B cell (primary cell): Measurements from ENCODE around the gene TLL2. TPM values are rescaled to one million over a fixed set of nuclear protein-coding genes. Genes with fewer than 3 reads are reported as not detected.

ENCODE experiments used
- ATAC-seq: fragments of 200-7000 bp; cut with Tn5 transposase; one replicate; pipeline ENCODE4 v1.10.0; 2021; ENCODE audit warnings: low read depth, mild to moderate bottlenecking, moderate number of reproducible peaks, moderate library complexity
- CTCF ChIA-PET: fragments of 350-600 bp; sonication (Branson Sonifier 250); formaldehyde crosslinking; loops from one replicate; lab custom pipeline; 2021; ENCODE audit warnings: antibody characterized with exemption, inconsistent platforms; lab: Charles Lee
- POLR2A ChIA-PET: fragments of 350-600 bp; sonication (Branson Sonifier 250); formaldehyde crosslinking; loops from one replicate; lab custom pipeline; 2021; ENCODE audit warnings: antibody characterized with exemption; lab: Charles Lee
- DNase-seq: peaks from one replicate; pipeline ENCODE4 v3.0.0; 2013
- H2AFZ ChIP-seq: 2 replicates; pipeline ENCODE4 v1.6.1; 2012; ENCODE audit warnings: mild to moderate bottlenecking, low read depth, low read length; ENCODE audit not compliant: insufficient read depth, poor library complexity, severe bottlenecking
- H3K27ac ChIP-seq, 2 donors: 1 replicate in 1 of 2; 2 replicates in 1 of 2; pipeline ENCODE4 v1.5.1; 2012 to 2013; ENCODE audit warnings: low read length in 2 of 2, mild to moderate bottlenecking in 2 of 2, moderate library complexity in 1 of 2
- H3K27me3 ChIP-seq, 4 experiments: fragments of 200-600 bp in 1 of 4; sonication (generic) in 1 of 4; replicated peaks in 1 of 4; 1 replicate in 2 of 4; 2 replicates in 2 of 4; pipeline versions ENCODE4 v1.6.1 to v1.7.0; 2013 to 2016; ENCODE audit warnings: low read length in 3 of 4, mild to moderate bottlenecking in 2 of 4, mixed read lengths in 1 of 4, moderate library complexity in 1 of 4; ENCODE audit not compliant: insufficient read depth in 4 of 4, control insufficient read depth in 3 of 4; ENCODE audit errors: control extremely low read depth in 1 of 4
- H3K36me3 ChIP-seq, 2 experiments: replicated peaks in 1 of 2; 1 replicate in 1 of 2; 2 replicates in 1 of 2; pipeline versions ENCODE4 v1.6.1 to v1.7.1; 2013; ENCODE audit warnings: low read length in 1 of 2; ENCODE audit not compliant: insufficient read depth in 2 of 2, control insufficient read depth in 1 of 2; ENCODE audit errors: control extremely low read depth in 1 of 2, extremely low read depth in 1 of 2
- H3K4me1 ChIP-seq, 2 donors: fragments of 200-600 bp in 1 of 2; sonication (generic) in 1 of 2; 1 replicate in 1 of 2; 2 replicates in 1 of 2; pipeline versions ENCODE4 v1.5.1 to v1.6.1; 2013 to 2017; ENCODE audit warnings: low read length in 2 of 2; ENCODE audit not compliant: control insufficient read depth in 2 of 2, insufficient read depth in 2 of 2
- H3K4me2 ChIP-seq: replicated peaks from 2 replicates; pipeline ENCODE3; 2012; ENCODE audit warnings: mild to moderate bottlenecking, low read depth, low read length; ENCODE audit not compliant: poor library complexity, severe bottlenecking
- H3K4me3 ChIP-seq, 5 experiments: fragments of 200-600 bp in 1 of 5; sonication (generic) in 1 of 5; 1 replicate in 3 of 5; 2 replicates in 2 of 5; pipeline versions ENCODE4 v1.5.1 to v1.7.0; 2011 to 2016; ENCODE audit warnings: low read length in 4 of 5, mild to moderate bottlenecking in 4 of 5, low read depth in 2 of 5, control low read depth in 1 of 5, moderate library complexity in 1 of 5; ENCODE audit not compliant: insufficient read depth in 1 of 5; ENCODE audit errors: control extremely low read depth in 1 of 5, extremely low read depth in 1 of 5
- H3K79me2 ChIP-seq: fragments of 200-600 bp; sonication (generic); one replicate; pipeline ENCODE4 v1.6.0; 2016; ENCODE audit warnings: low read length; ENCODE audit not compliant: control insufficient read depth, insufficient read depth
- H3K9ac ChIP-seq: fragments of 200-600 bp; sonication (generic); 2 replicates; pipeline ENCODE4 v1.6.1; 2017; ENCODE audit warnings: mild to moderate bottlenecking, low read length, moderate library complexity
- H3K9me3 ChIP-seq, 3 donors: one replicate each; pipeline versions ENCODE4 v1.6.1 to v1.7.1; 2013; ENCODE audit warnings: low read length in 2 of 3; ENCODE audit not compliant: control insufficient read depth in 2 of 3, insufficient read depth in 1 of 3; ENCODE audit errors: control extremely low read depth in 1 of 3
- H4K20me1 ChIP-seq: 2 replicates; pipeline ENCODE4 v1.6.0; 2012; ENCODE audit warnings: mild to moderate bottlenecking, low read length; ENCODE audit not compliant: insufficient read depth, control insufficient read depth, poor library complexity, severe bottlenecking
- H3K27ac Mint-ChIP-seq: one replicate; pipeline ENCODE4 v1.8.0; 2021; ENCODE audit warnings: mixed read lengths
- H3K27me3 Mint-ChIP-seq: one replicate; pipeline ENCODE4 v1.8.0; 2021; ENCODE audit warnings: mixed read lengths
- H3K4me1 Mint-ChIP-seq: one replicate; pipeline ENCODE4 v1.8.0; 2021; ENCODE audit warnings: mixed read lengths
- H3K4me3 Mint-ChIP-seq: one replicate; pipeline ENCODE4 v1.8.0; 2021; ENCODE audit warnings: mixed read lengths
- H3K9me3 Mint-ChIP-seq: one replicate; pipeline ENCODE4 v1.8.0; 2022; ENCODE audit warnings: mixed read lengths; ENCODE audit not compliant: insufficient read depth
- EZH2 ChIP-seq: IDR thresholded peaks from 2 replicates; pipeline ENCODE4 v1.6.1; 2012; ENCODE audit warnings: borderline replicate concordance, low read depth, mild to moderate bottlenecking, moderate library complexity, low read length; ENCODE audit not compliant: insufficient read depth, poor library complexity, severe bottlenecking
- WGBS: methylation state at CpG from one replicate; pipeline ENCODE4 v1.1.5; 2013; ENCODE audit warnings: missing lambda C conversion rate; ENCODE audit not compliant: insufficient coverage; 5-methylcytosine and 5-hydroxymethylcytosine counted together
- intact Hi-C: fragments of 100-400 bp; cut with micrococcal nuclease; formaldehyde crosslinking; loops from one replicate; pipeline ENCODE4 v1.10.0; 2022
- polyA plus RNA-seq: library from polyadenylated mRNA; depleted of rRNA; stranded (reverse); fragments of >200 nt; gene quantifications from 2 replicates; pipeline ENCODE4 v1.2.3, GENCODE V29; 2012
- total RNA-seq, 2 donors: library from RNA; stranded (reverse); fragments of 120-200 nt in 1 of 2; gene quantifications; 1 replicate in 1 of 2; 2 replicates in 1 of 2; pipeline versions ENCODE4 v1.2.3 to v1.2.4, GENCODE V29; 2013 to 2022
- TF ChIP-seq, protein P1 (sequence below): fragments of 200-600 bp; IDR thresholded peaks from one replicate; pipeline ENCODE4 v1.8.0; 2022; ENCODE audit warnings: antibody characterized with exemption, mild to moderate bottlenecking

Gene TLL2
- total and polyA plus RNA-seq, 2 donors (not counting 1 experiment from before 2014, with no cell fraction given): 0.13 to 0.47 TPM

DNA sequence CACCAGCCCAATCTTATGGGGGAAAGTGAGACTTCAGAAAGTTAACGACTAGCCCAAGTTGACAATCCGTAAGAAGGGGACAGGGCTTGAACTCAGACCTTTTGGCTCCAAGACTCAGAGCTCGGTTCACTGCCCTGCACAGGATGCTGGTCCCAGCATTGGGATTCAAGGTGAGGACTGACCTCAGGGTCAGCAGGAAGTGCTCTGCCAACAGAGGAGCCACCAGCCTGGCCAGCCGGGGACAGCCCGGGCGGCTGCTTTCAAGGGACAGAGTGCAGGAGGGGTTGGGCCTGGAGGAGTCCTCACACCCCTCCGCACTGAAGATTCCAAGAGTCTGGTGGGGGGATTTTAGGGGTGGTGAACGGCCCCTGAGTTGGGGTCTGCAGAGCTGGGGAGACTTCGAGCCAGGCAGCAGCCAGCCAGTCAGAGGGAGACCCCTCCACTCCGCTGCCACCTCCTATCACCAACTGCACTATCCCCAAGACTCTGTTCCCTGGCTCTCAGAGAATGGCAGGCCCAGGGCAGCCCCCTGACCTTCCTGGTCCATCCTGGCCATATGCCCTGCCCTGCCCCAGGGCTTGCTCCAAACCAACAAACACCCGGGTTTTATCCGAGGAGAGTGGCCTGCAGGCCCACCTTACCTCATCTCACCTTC is 19.7 kb downstream of the TLL2 start:
- ATAC-seq (no peak), DNase-seq (no peak)
- Histone ChIP-seq H3K4me1 (no peaks in the 10 kb centered on the region), H3K9me3 (no peaks in the 10 kb centered on the region), H3K79me2 (no peaks in the 10 kb centered on the region), H3K4me3 (no peak overlapping the region), H2AFZ (no peak overlapping the region), H3K4me2 (no peak overlapping the region), H3K9ac (no peak overlapping the region), H3K27me3 (peaks cover 0 to 3% (median 0%) of the 10 kb centered on the region in 4 experiments), H3K27ac (no peak overlapping the region), H3K36me3 (no peaks in the 10 kb centered on the region), H4K20me1 (no peaks in the 10 kb centered on the region)
- no peaks in the 10 kb centered on the region for H3K9me3 Mint-ChIP-seq
- peaks cover 24% of the 10 kb centered on the region for H3K27me3 Mint-ChIP-seq
- no peak overlapping the region for H3K4me3 Mint-ChIP-seq
- POLR2A ChIA-PET: no interaction called here
- H3K4me1 Mint-ChIP-seq: no peaks in the 10 kb centered on the region
- CTCF ChIA-PET: no interaction called here
- no peak for TF ChIP-seq EZH2
- TF ChIP-seq, protein P1, sequence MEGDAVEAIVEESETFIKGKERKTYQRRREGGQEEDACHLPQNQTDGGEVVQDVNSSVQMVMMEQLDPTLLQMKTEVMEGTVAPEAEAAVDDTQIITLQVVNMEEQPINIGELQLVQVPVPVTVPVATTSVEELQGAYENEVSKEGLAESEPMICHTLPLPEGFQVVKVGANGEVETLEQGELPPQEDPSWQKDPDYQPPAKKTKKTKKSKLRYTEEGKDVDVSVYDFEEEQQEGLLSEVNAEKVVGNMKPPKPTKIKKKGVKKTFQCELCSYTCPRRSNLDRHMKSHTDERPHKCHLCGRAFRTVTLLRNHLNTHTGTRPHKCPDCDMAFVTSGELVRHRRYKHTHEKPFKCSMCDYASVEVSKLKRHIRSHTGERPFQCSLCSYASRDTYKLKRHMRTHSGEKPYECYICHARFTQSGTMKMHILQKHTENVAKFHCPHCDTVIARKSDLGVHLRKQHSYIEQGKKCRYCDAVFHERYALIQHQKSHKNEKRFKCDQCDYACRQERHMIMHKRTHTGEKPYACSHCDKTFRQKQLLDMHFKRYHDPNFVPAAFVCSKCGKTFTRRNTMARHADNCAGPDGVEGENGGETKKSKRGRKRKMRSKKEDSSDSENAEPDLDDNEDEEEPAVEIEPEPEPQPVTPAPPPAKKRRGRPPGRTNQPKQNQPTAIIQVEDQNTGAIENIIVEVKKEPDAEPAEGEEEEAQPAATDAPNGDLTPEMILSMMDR: no peak
- no peak overlapping the region for H3K27ac Mint-ChIP-seq
- 96% methylated on average over 9 of the region's 12 CpGs for WGBS
- intact Hi-C loops: no loop called here

DNA sequence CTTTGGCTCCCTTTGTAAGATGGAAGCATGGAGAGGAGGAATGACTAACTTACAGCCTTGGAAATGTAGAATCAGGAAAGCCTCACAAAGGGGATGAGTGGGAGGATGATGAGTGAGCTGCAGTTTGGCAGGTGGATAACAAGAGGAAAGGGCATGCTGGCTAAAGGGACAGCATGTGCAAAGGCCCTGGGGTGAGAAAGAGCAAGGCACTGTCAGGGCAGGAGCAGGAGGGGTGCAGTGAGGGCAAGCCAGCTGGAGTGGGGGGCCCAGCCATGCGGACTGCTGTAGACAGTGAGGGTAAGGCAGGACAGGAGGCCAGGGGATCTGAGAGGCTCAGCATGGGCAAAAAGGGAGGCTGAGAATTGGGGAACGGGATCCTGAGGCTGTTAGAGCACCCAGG is 20.5 kb downstream of the TLL2 start:
- peaks cover 19% of the 10 kb centered on the region for H3K27me3 Mint-ChIP-seq
- Histone ChIP-seq H3K36me3 (no peaks in the 10 kb centered on the region), H3K79me2 (no peaks in the 10 kb centered on the region), H3K27ac (no peak overlapping the region), H3K27me3 (peaks cover 0 to 3% (median 0%) of the 10 kb centered on the region in 4 experiments), H4K20me1 (no peaks in the 10 kb centered on the region), H3K4me3 (no peak overlapping the region), H3K4me1 (no peaks in the 10 kb centered on the region), H3K4me2 (no peak overlapping the region), H3K9ac (no peak overlapping the region), H2AFZ (no peak overlapping the region), H3K9me3 (no peaks in the 10 kb centered on the region)
- no peak for TF ChIP-seq EZH2
- ChIA-PET CTCF (no interaction called here), POLR2A (no interaction called here)
- DNase-seq (no peak), ATAC-seq (no peak)
- H3K4me1 Mint-ChIP-seq: no peaks in the 10 kb centered on the region
- no peaks in the 10 kb centered on the region for H3K9me3 Mint-ChIP-seq
- no peak overlapping the region for H3K4me3 Mint-ChIP-seq
- WGBS: 90% methylated on average over 1 of the region's 2 CpGs
- H3K27ac Mint-ChIP-seq: no peak overlapping the region
- intact Hi-C loops: no loop called here
